ENCODE results near the gene DGKB.

DGKB gene

GRCh38 chr7:14236834-14237233 lies 665.7 kb downstream of the DGKB start:
- no peak for DNase-seq (ENCODE audit: low read depth, low spot score)
- H3K27me3 ChIP-seq (ENCODE audit: insufficient read depth, insufficient read length) = no peaks in the 10 kb centered on the region
- H3K36me3 ChIP-seq (ENCODE audit: insufficient read depth, insufficient read length, low read length) = no peaks in the 10 kb centered on the region
- no peaks in the 10 kb centered on the region for H3K9me3 ChIP-seq (ENCODE audit: insufficient read depth, low read length)
- TF ChIP-seq ZNF274 (IDR thresholded peaks at IDR 0.05; ENCODE audit: low read depth, low read length) = no peak
- no peak overlapping the region for H3K9ac ChIP-seq (ENCODE audit: insufficient read length, low read depth)
- no peaks in the 10 kb centered on the region for H3K4me1 ChIP-seq (ENCODE audit: insufficient read depth, insufficient read length)
- no peak overlapping the region for H3K4me3 ChIP-seq (ENCODE audit: insufficient read length, low read depth)

DNA sequence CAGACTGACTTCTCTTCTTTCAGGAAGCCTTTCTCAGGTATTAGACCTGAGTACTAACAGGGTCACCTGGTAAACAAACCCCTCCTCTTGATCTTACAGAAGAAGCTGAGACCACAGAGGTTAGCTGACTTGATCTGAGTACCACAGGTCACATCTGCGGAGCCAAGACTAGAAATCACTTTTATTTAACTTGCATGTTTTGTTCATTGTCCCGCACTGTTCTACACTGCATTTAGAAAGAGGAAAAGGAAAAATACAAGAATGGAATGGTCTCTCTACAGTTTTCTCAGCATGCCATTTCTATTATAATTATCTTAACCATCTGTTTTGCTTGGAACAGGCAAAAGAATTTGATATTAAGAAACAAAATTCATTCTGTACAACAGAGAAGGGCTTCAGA lies 667.5 kb downstream of the DGKB start:
- Histone ChIP-seq H3K4me1 (ENCODE audit: insufficient read depth, insufficient read length) (no peaks in the 10 kb centered on the region), H3K9me3 (ENCODE audit: insufficient read depth, low read length) (no peaks in the 10 kb centered on the region), H3K4me3 (ENCODE audit: insufficient read length, low read depth) (no peak overlapping the region), H3K27me3 (ENCODE audit: insufficient read depth, insufficient read length) (no peaks in the 10 kb centered on the region), H3K9ac (ENCODE audit: insufficient read length, low read depth) (no peak overlapping the region), H3K36me3 (ENCODE audit: insufficient read depth, insufficient read length, low read length) (no peaks in the 10 kb centered on the region)
- no peak for DNase-seq (ENCODE audit: low read depth, low spot score)
- no peak for TF ChIP-seq SUZ12 (IDR thresholded peaks at IDR 0.05; ENCODE audit: extremely low read depth, insufficient read depth, insufficient read length)
- no peak for TF ChIP-seq ZNF274 (IDR thresholded peaks at IDR 0.05; ENCODE audit: low read depth, low read length)
- no peak for TF ChIP-seq YY1 (IDR thresholded peaks at IDR 0.05; ENCODE audit: insufficient read depth, insufficient read length)

GRCh38 chr7:14233868-14234369 lies 668.6 kb downstream of the DGKB start:
- TF ChIP-seq YY1 (IDR thresholded peaks at IDR 0.05; ENCODE audit: insufficient read depth, insufficient read length) (no peak), SUZ12 (IDR thresholded peaks at IDR 0.05; ENCODE audit: extremely low read depth, insufficient read depth, insufficient read length) (no peak), ZNF274 (IDR thresholded peaks at IDR 0.05; ENCODE audit: low read depth, low read length) (no peak)
- no peaks in the 10 kb centered on the region for H3K36me3 ChIP-seq (ENCODE audit: insufficient read depth, insufficient read length, low read length)
- no peak for DNase-seq (ENCODE audit: low read depth, low spot score)
- H3K27me3 ChIP-seq (ENCODE audit: insufficient read depth, insufficient read length) = no peaks in the 10 kb centered on the region
- H3K9me3 ChIP-seq (ENCODE audit: insufficient read depth, low read length) = no peaks in the 10 kb centered on the region
- no peak overlapping the region for H3K4me3 ChIP-seq (ENCODE audit: insufficient read length, low read depth)
- no peaks in the 10 kb centered on the region for H3K4me1 ChIP-seq (ENCODE audit: insufficient read depth, insufficient read length)
- no peak overlapping the region for H3K9ac ChIP-seq (ENCODE audit: insufficient read length, low read depth)

GRCh38 chr7:14233076-14233867 lies 669.3 kb downstream of the DGKB start:
- Histone ChIP-seq H3K9me3 (ENCODE audit: insufficient read depth, low read length) (no peaks in the 10 kb centered on the region), H3K27me3 (ENCODE audit: insufficient read depth, insufficient read length) (no peaks in the 10 kb centered on the region), H3K4me3 (ENCODE audit: insufficient read length, low read depth) (no peak overlapping the region), H3K4me1 (ENCODE audit: insufficient read depth, insufficient read length) (no peaks in the 10 kb centered on the region), H3K9ac (ENCODE audit: insufficient read length, low read depth) (no peak overlapping the region), H3K36me3 (ENCODE audit: insufficient read depth, insufficient read length, low read length) (no peaks in the 10 kb centered on the region)
- DNase-seq (ENCODE audit: low read depth, low spot score) = no peak
- no peak for TF ChIP-seq YY1 (IDR thresholded peaks at IDR 0.05; ENCODE audit: insufficient read depth, insufficient read length)
- TF ChIP-seq SUZ12 (IDR thresholded peaks at IDR 0.05; ENCODE audit: extremely low read depth, insufficient read depth, insufficient read length) = no peak
- TF ChIP-seq ZNF274 (IDR thresholded peaks at IDR 0.05; ENCODE audit: low read depth, low read length) = no peak

DNA sequence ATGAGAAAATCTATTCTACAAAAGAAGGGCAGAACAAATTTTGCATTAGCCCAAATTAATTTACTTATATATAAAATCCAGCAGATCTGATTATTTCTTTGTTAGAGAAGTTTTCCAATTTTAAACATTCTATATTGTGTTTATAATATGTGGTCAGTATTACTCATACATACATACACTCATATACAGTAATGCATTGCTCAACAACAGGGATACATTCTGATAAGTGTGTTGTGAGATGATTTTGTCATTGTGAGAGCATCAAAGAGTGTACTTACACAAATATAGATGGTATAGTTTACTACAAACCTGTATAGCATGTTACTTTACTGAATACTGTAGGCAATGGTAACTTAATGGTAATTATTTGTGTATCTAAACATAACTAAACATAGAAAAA lies 673.5 kb downstream of the DGKB start:
- H3K27me3 ChIP-seq (ENCODE audit: insufficient read depth, insufficient read length) = no peaks in the 10 kb centered on the region
- H3K4me1 ChIP-seq (ENCODE audit: insufficient read depth, insufficient read length) = no peaks in the 10 kb centered on the region

GRCh38 chr7:14228341-14228740 lies 674.2 kb downstream of the DGKB start:
- H3K36me3 ChIP-seq (ENCODE audit: insufficient read depth, insufficient read length, low read length) = no peaks in the 10 kb centered on the region
- H3K27me3 ChIP-seq (ENCODE audit: insufficient read depth, insufficient read length) = no peaks in the 10 kb centered on the region
- no peak for TF ChIP-seq ZNF274 (IDR thresholded peaks at IDR 0.05; ENCODE audit: low read depth, low read length)
- TF ChIP-seq SUZ12 (IDR thresholded peaks at IDR 0.05; ENCODE audit: extremely low read depth, insufficient read depth, insufficient read length) = no peak
- no peak for TF ChIP-seq YY1 (IDR thresholded peaks at IDR 0.05; ENCODE audit: insufficient read depth, insufficient read length)
- no peaks in the 10 kb centered on the region for H3K9me3 ChIP-seq (ENCODE audit: insufficient read depth, low read length)
- H3K4me1 ChIP-seq (ENCODE audit: insufficient read depth, insufficient read length) = no peaks in the 10 kb centered on the region
- no peak for DNase-seq (ENCODE audit: low read depth, low spot score)
- no peak overlapping the region for H3K4me3 ChIP-seq (ENCODE audit: insufficient read length, low read depth)
- no peak overlapping the region for H3K9ac ChIP-seq (ENCODE audit: insufficient read length, low read depth)

More for the DNA sequence above, 673.5 kb downstream of the DGKB start:
- H3K9me3 ChIP-seq (ENCODE audit: insufficient read depth, low read length) = no peaks in the 10 kb centered on the region
- TF ChIP-seq ZNF274 (IDR thresholded peaks at IDR 0.05; ENCODE audit: low read depth, low read length) (no peak), SUZ12 (IDR thresholded peaks at IDR 0.05; ENCODE audit: extremely low read depth, insufficient read depth, insufficient read length) (no peak), YY1 (IDR thresholded peaks at IDR 0.05; ENCODE audit: insufficient read depth, insufficient read length) (no peak)
- no peak overlapping the region for H3K9ac ChIP-seq (ENCODE audit: insufficient read length, low read depth)
- DNase-seq (ENCODE audit: low read depth, low spot score) = no peak
- H3K36me3 ChIP-seq (ENCODE audit: insufficient read depth, insufficient read length, low read length) = no peaks in the 10 kb centered on the region
- H3K4me3 ChIP-seq (ENCODE audit: insufficient read length, low read depth) = no peak overlapping the region

GRCh38 chr7:14226126-14226525 lies 676.4 kb downstream of the DGKB start:
- H3K4me3 ChIP-seq (ENCODE audit: insufficient read length, low read depth) = no peak overlapping the region

More at GRCh38 chr7:14226126-14226525, 676.4 kb downstream of the DGKB start:
- DNase-seq (ENCODE audit: low read depth, low spot score) = no peak
- no peaks in the 10 kb centered on the region for H3K27me3 ChIP-seq (ENCODE audit: insufficient read depth, insufficient read length)
- no peaks in the 10 kb centered on the region for H3K4me1 ChIP-seq (ENCODE audit: insufficient read depth, insufficient read length)
- H3K9ac ChIP-seq (ENCODE audit: insufficient read length, low read depth) = no peak overlapping the region
- no peaks in the 10 kb centered on the region for H3K36me3 ChIP-seq (ENCODE audit: insufficient read depth, insufficient read length, low read length)
- H3K9me3 ChIP-seq (ENCODE audit: insufficient read depth, low read length) = no peaks in the 10 kb centered on the region
- TF ChIP-seq ZNF274 (IDR thresholded peaks at IDR 0.05; ENCODE audit: low read depth, low read length) (no peak), SUZ12 (IDR thresholded peaks at IDR 0.05; ENCODE audit: extremely low read depth, insufficient read depth, insufficient read length) (no peak), YY1 (IDR thresholded peaks at IDR 0.05; ENCODE audit: insufficient read depth, insufficient read length) (no peak)

Data from NT2/D1 (cell line).